H1 (cell line): Measurements from ENCODE around the gene ZMYND10. TPM values are rescaled to one million over a fixed set of nuclear protein-coding genes. Genes with fewer than 3 reads are reported as not detected.

Source experiments
- CTCF ChIA-PET: fragments of 300-600 bp; sonication (Branson Sonifier 250); formaldehyde crosslinking; loops from one replicate; lab custom pipeline; 2021; ENCODE audit not compliant: partially characterized antibody; lab: Charles Lee
- POLR2A ChIA-PET: fragments of 300-600 bp; sonication (Branson Sonifier 250); formaldehyde crosslinking; loops from one replicate; lab custom pipeline; 2021; ENCODE audit warnings: inconsistent platforms; ENCODE audit not compliant: partially characterized antibody; lab: Charles Lee
- DNase-seq, 2 experiments: peaks; one replicate each; pipeline versions ENCODE4 v3.0.0 to v3.0.0-alpha.2; 2010 to 2022; ENCODE audit warnings: low spot score in 2 of 2, low read depth in 1 of 2, mixed read lengths in 1 of 2
- FAIRE-seq: peaks from 2 replicates; lab custom pipeline; 2011; peaks lifted over from hg19 to GRCh38; lab: Jason Lieb, UNC
- H2AFZ ChIP-seq: 2 replicates; pipeline ENCODE4 v1.8.1; 2012; ENCODE audit warnings: low read length, inconsistent platforms
- H2AK5ac ChIP-seq: 2 replicates; pipeline ENCODE4 v1.6.1; 2013; ENCODE audit warnings: low read depth, low read length
- H2BK120ac ChIP-seq: replicated peaks from 2 replicates; pipeline ENCODE3; 2013; ENCODE audit warnings: low read depth, low read length, inconsistent platforms
- H2BK12ac ChIP-seq: 2 replicates; pipeline ENCODE4 v1.6.1; 2013; ENCODE audit warnings: low read depth, low read length
- H2BK15ac ChIP-seq: 2 replicates; pipeline ENCODE4 v1.6.1; 2013; ENCODE audit warnings: low read length
- H2BK20ac ChIP-seq: 2 replicates; pipeline ENCODE4 v1.6.1; 2013; ENCODE audit warnings: low read length
- H2BK5ac ChIP-seq: 2 replicates; pipeline ENCODE4 v1.6.1; 2013; ENCODE audit warnings: low read depth, low read length
- H3K14ac ChIP-seq: 2 replicates; pipeline ENCODE4 v1.6.1; 2013; ENCODE audit warnings: inconsistent platforms; ENCODE audit not compliant: insufficient read length
- H3K18ac ChIP-seq: 2 replicates; pipeline ENCODE4 v1.6.1; 2013; ENCODE audit warnings: low read length; ENCODE audit errors: extremely low read depth
- H3K23ac ChIP-seq: 2 replicates; pipeline ENCODE4 v1.6.1; 2013; ENCODE audit warnings: inconsistent platforms; ENCODE audit not compliant: insufficient read length
- H3K23me2 ChIP-seq: 2 replicates; pipeline ENCODE4 v1.6.1; 2013; ENCODE audit warnings: low read depth, low read length
- H3K27ac ChIP-seq: 2 replicates; pipeline ENCODE4 v1.6.1; 2011; ENCODE audit warnings: low read depth, low read length, inconsistent platforms
- H3K27me3 ChIP-seq, 4 experiments: replicated peaks in 1 of 4; 1 replicate in 1 of 4; 2 replicates in 3 of 4; pipeline versions ENCODE4 v1.6.1 to v1.8.1; 2011 to 2013; ENCODE audit warnings: low read length in 3 of 4, mild to moderate bottlenecking in 3 of 4, inconsistent platforms in 2 of 4, mixed read lengths in 2 of 4, moderate library complexity in 1 of 4; ENCODE audit not compliant: control insufficient read depth in 3 of 4, insufficient read depth in 3 of 4; ENCODE audit errors: extremely low read depth in 1 of 4
- H3K36me3 ChIP-seq, 4 experiments: 2 replicates each; pipeline versions ENCODE4 v1.6.1 to v1.8.1; 2011 to 2013; ENCODE audit warnings: mild to moderate bottlenecking in 4 of 4, low read length in 3 of 4, moderate library complexity in 2 of 4, control low read depth in 1 of 4, inconsistent platforms in 1 of 4; ENCODE audit not compliant: insufficient read depth in 4 of 4, control insufficient read depth in 2 of 4
- H3K4ac ChIP-seq: replicated peaks from 2 replicates; pipeline ENCODE3; 2013; ENCODE audit warnings: low read length, low read depth, mixed read lengths, inconsistent platforms; ENCODE audit not compliant: insufficient read length
- H3K4me1 ChIP-seq, 4 experiments: replicated peaks in 1 of 4; 1 replicate in 1 of 4; 2 replicates in 3 of 4; pipeline versions ENCODE4 v1.6.1 to v1.8.1; 2011 to 2013; ENCODE audit warnings: low read length in 3 of 4, inconsistent platforms in 2 of 4, mixed read lengths in 1 of 4; ENCODE audit not compliant: insufficient read depth in 4 of 4, control insufficient read depth in 3 of 4
- H3K4me2 ChIP-seq, 2 experiments: 2 replicates each; pipeline versions ENCODE4 v1.6.1 to v1.8.1; 2011 to 2013; ENCODE audit warnings: low read depth in 2 of 2, low read length in 2 of 2, control low read depth in 1 of 2, inconsistent platforms in 1 of 2, mild to moderate bottlenecking in 1 of 2; ENCODE audit not compliant: insufficient read depth in 1 of 2
- H3K4me3 ChIP-seq, 4 experiments: fragments of 200-600, 300-600 bp in 1 of 4; sonication (generic), shearing (Covaris generic), sonication (Bioruptor Twin) in 1 of 4; 2 replicates each; pipeline versions ENCODE4 v1.5.1 to v1.8.1; 2011 to 2016; ENCODE audit warnings: low read length in 4 of 4, low read depth in 3 of 4, control low read depth in 2 of 4, inconsistent platforms in 2 of 4, mild to moderate bottlenecking in 2 of 4, mixed read lengths in 1 of 4, moderate library complexity in 1 of 4; ENCODE audit not compliant: insufficient read depth in 2 of 4; ENCODE audit errors: extremely low read depth in 1 of 4
- H3K56ac ChIP-seq: replicated peaks from 2 replicates; pipeline ENCODE3; 2013; ENCODE audit warnings: low read depth, mild to moderate bottlenecking, mixed read lengths, low read length, inconsistent platforms; ENCODE audit not compliant: insufficient read length
- H3K79me1 ChIP-seq: 2 replicates; pipeline ENCODE4 v1.6.1; 2013; ENCODE audit warnings: low read depth, low read length, control low read depth
- H3K79me2 ChIP-seq, 2 experiments: 2 replicates each; pipeline versions ENCODE4 v1.6.1 to v1.8.1; 2012 to 2013; ENCODE audit warnings: low read length in 2 of 2, mild to moderate bottlenecking in 2 of 2, inconsistent platforms in 1 of 2; ENCODE audit not compliant: insufficient read depth in 2 of 2, control insufficient read depth in 1 of 2
- H3K9ac ChIP-seq, 4 experiments: replicated peaks in 1 of 4; 1 replicate in 1 of 4; 2 replicates in 3 of 4; pipeline versions ENCODE4 v1.6.1 to v1.8.1; 2011 to 2013; ENCODE audit warnings: low read depth in 3 of 4, low read length in 3 of 4, control low read depth in 2 of 4, mild to moderate bottlenecking in 2 of 4, moderate library complexity in 2 of 4, inconsistent platforms in 1 of 4; ENCODE audit errors: extremely low read depth in 1 of 4
- H3K9me3 ChIP-seq, 2 experiments: 2 replicates each; pipeline versions ENCODE4 v1.6.1 to v1.8.1; 2012 to 2013; ENCODE audit warnings: mild to moderate bottlenecking in 2 of 2, moderate library complexity in 2 of 2, control low read depth in 1 of 2, inconsistent platforms in 1 of 2, low read depth in 1 of 2, low read length in 1 of 2, mixed read lengths in 1 of 2; ENCODE audit not compliant: insufficient read depth in 2 of 2
- H4K20me1 ChIP-seq, 2 experiments: replicated peaks in 1 of 2; 2 replicates each; pipeline versions ENCODE3 to v1.8.1; 2011 to 2013; ENCODE audit warnings: inconsistent platforms in 2 of 2, low read length in 2 of 2, mild to moderate bottlenecking in 1 of 2; ENCODE audit not compliant: insufficient read depth in 2 of 2, control insufficient read depth in 1 of 2
- H4K5ac ChIP-seq: 2 replicates; pipeline ENCODE4 v1.6.1; 2013; ENCODE audit warnings: low read length, low read depth, mixed read lengths, inconsistent platforms; ENCODE audit not compliant: insufficient read length
- H4K8ac ChIP-seq: 2 replicates; pipeline ENCODE4 v1.8.0; 2013; ENCODE audit warnings: mild to moderate bottlenecking, moderate library complexity, low read length, inconsistent platforms; ENCODE audit not compliant: insufficient read depth; ENCODE audit errors: extremely low read depth
- H4K91ac ChIP-seq: replicated peaks from 2 replicates; pipeline ENCODE3; 2013; ENCODE audit warnings: low read length, mixed read lengths, inconsistent platforms; ENCODE audit not compliant: insufficient read length
- CREB1 ChIP-seq: IDR thresholded peaks from 2 replicates; pipeline ENCODE4 v1.6.1; 2012; ENCODE audit warnings: inconsistent platforms
- CTCF ChIP-seq, 3 experiments: IDR thresholded peaks; 1 replicate in 2 of 3; 2 replicates in 1 of 3; pipeline versions ENCODE4 v1.5.1 to v1.6.1; 2011; ENCODE audit warnings: low read length in 3 of 3, mild to moderate bottlenecking in 3 of 3, inconsistent platforms in 2 of 3, low read depth in 1 of 3, moderate library complexity in 1 of 3; ENCODE audit not compliant: insufficient read depth in 1 of 3; ENCODE audit errors: control extremely low read depth in 1 of 3
- WGBS, 2 experiments: shearing (Covaris generic) in 1 of 2; methylation state at CpG; one replicate each; pipeline versions ENCODE4 v1.1.6 to v1.1.7; 2013 to 2015; ENCODE audit warnings: low lambda C conversion rate in 2 of 2, mixed read lengths in 2 of 2, inconsistent platforms in 1 of 2, low coverage in 1 of 2, missing lambda C conversion rate in 1 of 2; ENCODE audit not compliant: insufficient replicate concordance in 2 of 2, insufficient coverage in 1 of 2, insufficient read length in 1 of 2; ENCODE audit errors: extremely low coverage in 1 of 2, missing lambda C conversion rate in 1 of 2; 5-methylcytosine and 5-hydroxymethylcytosine counted together
- polyA plus RNA-seq, 7 experiments: library from polyadenylated mRNA; depleted of rRNA in 3 of 7; stranded (reverse) in 5 of 7; unstranded in 2 of 7; fragments of >200 nt in 5 of 7; fragments of 200-250 nt in 2 of 7; gene quantifications; 1 replicate in 5 of 7; 2 replicates in 1 of 7; 4 replicates in 1 of 7; pipeline versions ENCODE4 v1.2.1 to v1.2.3, GENCODE V29; 2011 to 2013; ENCODE audit warnings: missing spikeins in 2 of 7, mixed read lengths in 2 of 7
- total RNA-seq: library from RNA; stranded (reverse); fragmentation: NEBNext Ultra II Directional; extraction: Animal tissue kit (Norgen Biotek cat#: 25700); gene quantifications from 2 replicates; pipeline ENCODE4 v1.2.1, GENCODE V29; 2021

Gene ZMYND10
- total and polyA plus RNA-seq, 2 of the 8 experiments (the other 6 are each of a cell fraction or from before 2014, with no cell fraction given): 0.56 to 0.79 TPM

GRCh38 chr3:50352781-50353180 lies 7.2 kb upstream of the ZMYND10 start:
- Histone ChIP-seq H3K9ac (no peak overlapping the region), H4K91ac (no peak overlapping the region), H3K4me2 (no peak overlapping the region), H3K23ac (no peak overlapping the region), H3K79me1 (peaks cover 12% of the 10 kb centered on the region), H2AK5ac (no peak overlapping the region), H2BK15ac (no peak overlapping the region), H3K9me3 (no peaks in the 10 kb centered on the region), H2BK120ac (no peak overlapping the region), H4K8ac (no peak overlapping the region), H3K27me3 (no peaks in the 10 kb centered on the region; a peak in 1 of 7 replicates), H3K23me2 (peaks cover 10% of the 10 kb centered on the region), H4K20me1 (peaks cover 6 to 12% of the 10 kb centered on the region in 2 experiments), H3K4ac (no peak overlapping the region), H2AFZ (no peak overlapping the region), H3K4me1 (peaks cover 0 to 15% (median 9%) of the 10 kb centered on the region in 4 experiments; a peak in 6 of 7 replicates), H3K79me2 (peaks cover 0 to 15% of the 10 kb centered on the region in 2 experiments; a peak in 2 of 4 replicates), H3K27ac (no peak overlapping the region), H2BK5ac (no peak overlapping the region), H3K4me3 (no peak overlapping the region), H4K5ac (no peak overlapping the region), H3K14ac (no peak overlapping the region), H3K18ac (no peak overlapping the region), H2BK20ac (no peak overlapping the region), H3K56ac (no peak overlapping the region), H2BK12ac (no peak overlapping the region), H3K36me3 (peaks cover 4 to 10% (median 6%) of the 10 kb centered on the region in 4 experiments; a peak in 5 of 8 replicates)
- no peak for DNase-seq
- WGBS, 2 experiments: 68% methylated on average over 2 of the region's 2 CpGs; no CpG with 5 or more reads in 1 of the 2 experiments
- FAIRE-seq: no peak
- CTCF ChIA-PET: interaction anchor here (0.9 to 13.4 kb wide), 11 partner anchors 10 to 198 kb away, joined by 3 to 136 read pairs (median 6); partner anchors contain the start of gene HYAL1
- POLR2A ChIA-PET: interaction anchor here (0.8 to 3.3 kb wide), 4 partner anchors 8 to 15 kb away, joined by 3 to 16 read pairs (median 4); partner anchors contain the start of gene RASSF1
- peak in 1 of 3 experiments; percentile 26; a peak in 1 of 4 replicates for TF ChIP-seq CTCF (IDR thresholded peaks at IDR 0.05; ENCODE audit: control extremely low read depth in 1 of 3, insufficient read depth in 1 of 3, low read depth in 1 of 3, low read length in 3 of 3)
- no peak for TF ChIP-seq CREB1
